Ishikawa (cell line): ENCODE results near the gene PLCB4.

Source experiments
- CREB1 ChIP-seq: IDR thresholded peaks from 2 replicates; pipeline ENCODE4 v1.6.1; 2012; ENCODE audit warnings: low read depth
- EGR1 ChIP-seq: IDR thresholded peaks from 2 replicates; pipeline ENCODE4 v1.6.1; 2012
- EP300 ChIP-seq: IDR thresholded peaks from 2 replicates; pipeline ENCODE4 v1.6.1; 2012; ENCODE audit warnings: borderline replicate concordance
- FOXM1 ChIP-seq: IDR thresholded peaks from 2 replicates; pipeline ENCODE4 v1.6.1; 2012; ENCODE audit warnings: low read depth, borderline replicate concordance
- TAF1 ChIP-seq: IDR thresholded peaks from 2 replicates; pipeline ENCODE4 v1.6.1; 2012; ENCODE audit warnings: low read depth, mild to moderate bottlenecking
- TCF12 ChIP-seq: IDR thresholded peaks from 2 replicates; pipeline ENCODE4 v1.6.1; 2012; ENCODE audit warnings: low read depth
- TEAD4 ChIP-seq: IDR thresholded peaks from 2 replicates; pipeline ENCODE4 v1.6.1; 2012
- YY1 ChIP-seq: IDR thresholded peaks from 2 replicates; pipeline ENCODE4 v1.6.1; 2012; ENCODE audit warnings: low read depth
- ZBTB7A ChIP-seq: IDR thresholded peaks from 2 replicates; pipeline ENCODE4 v1.6.1; 2012; ENCODE audit warnings: low read depth
- TF ChIP-seq, protein P1 (sequence below): IDR thresholded peaks from 2 replicates; pipeline ENCODE4 v1.6.1; 2012; ENCODE audit warnings: low read depth, mild to moderate bottlenecking

GRCh38 chr20:9163995-9164394 is 95.1 kb downstream of the PLCB4 start:
- no peak for TF ChIP-seq EGR1
- no peak for TF ChIP-seq TAF1
- no peak for TF ChIP-seq TCF12
- no peak for TF ChIP-seq CREB1
- no peak for TF ChIP-seq ZBTB7A
- TF ChIP-seq YY1 = no peak
- TF ChIP-seq FOXM1 = no peak
- TF ChIP-seq EP300 = no peak
- TF ChIP-seq, protein P1, sequence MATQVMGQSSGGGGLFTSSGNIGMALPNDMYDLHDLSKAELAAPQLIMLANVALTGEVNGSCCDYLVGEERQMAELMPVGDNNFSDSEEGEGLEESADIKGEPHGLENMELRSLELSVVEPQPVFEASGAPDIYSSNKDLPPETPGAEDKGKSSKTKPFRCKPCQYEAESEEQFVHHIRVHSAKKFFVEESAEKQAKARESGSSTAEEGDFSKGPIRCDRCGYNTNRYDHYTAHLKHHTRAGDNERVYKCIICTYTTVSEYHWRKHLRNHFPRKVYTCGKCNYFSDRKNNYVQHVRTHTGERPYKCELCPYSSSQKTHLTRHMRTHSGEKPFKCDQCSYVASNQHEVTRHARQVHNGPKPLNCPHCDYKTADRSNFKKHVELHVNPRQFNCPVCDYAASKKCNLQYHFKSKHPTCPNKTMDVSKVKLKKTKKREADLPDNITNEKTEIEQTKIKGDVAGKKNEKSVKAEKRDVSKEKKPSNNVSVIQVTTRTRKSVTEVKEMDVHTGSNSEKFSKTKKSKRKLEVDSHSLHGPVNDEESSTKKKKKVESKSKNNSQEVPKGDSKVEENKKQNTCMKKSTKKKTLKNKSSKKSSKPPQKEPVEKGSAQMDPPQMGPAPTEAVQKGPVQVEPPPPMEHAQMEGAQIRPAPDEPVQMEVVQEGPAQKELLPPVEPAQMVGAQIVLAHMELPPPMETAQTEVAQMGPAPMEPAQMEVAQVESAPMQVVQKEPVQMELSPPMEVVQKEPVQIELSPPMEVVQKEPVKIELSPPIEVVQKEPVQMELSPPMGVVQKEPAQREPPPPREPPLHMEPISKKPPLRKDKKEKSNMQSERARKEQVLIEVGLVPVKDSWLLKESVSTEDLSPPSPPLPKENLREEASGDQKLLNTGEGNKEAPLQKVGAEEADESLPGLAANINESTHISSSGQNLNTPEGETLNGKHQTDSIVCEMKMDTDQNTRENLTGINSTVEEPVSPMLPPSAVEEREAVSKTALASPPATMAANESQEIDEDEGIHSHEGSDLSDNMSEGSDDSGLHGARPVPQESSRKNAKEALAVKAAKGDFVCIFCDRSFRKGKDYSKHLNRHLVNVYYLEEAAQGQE = no peak
- no peak for TF ChIP-seq TEAD4
